Activated T-cell treated with anti-CD3 and anti-CD28 coated beads, Interleukin-2, amount 50 U/mL, for 24 hours (primary cell): ENCODE results near the gene EEFSEC.
A peak's percentile ranks its signal among the peaks of the same experiment; 100 is the strongest.

Experiments used
- DNase-seq: peaks from one replicate; pipeline ENCODE4 v3.0.0-alpha.2; 2020
- H3K27ac Mint-ChIP-seq: 2 replicates; pipeline ENCODE4 v1.8.0; 2020; ENCODE audit warnings: mild to moderate bottlenecking, mixed read lengths
- H3K27me3 Mint-ChIP-seq: 2 replicates; pipeline ENCODE4 v1.8.0; 2020; ENCODE audit warnings: mixed read lengths
- H3K36me3 Mint-ChIP-seq: 2 replicates; pipeline ENCODE4 v1.8.0; 2020; ENCODE audit warnings: low read depth, mixed read lengths
- H3K4me1 Mint-ChIP-seq: 2 replicates; pipeline ENCODE4 v1.8.0; 2020; ENCODE audit warnings: low read depth, mixed read lengths
- H3K4me3 Mint-ChIP-seq: 2 replicates; pipeline ENCODE4 v1.8.0; 2020; ENCODE audit warnings: mild to moderate bottlenecking, moderate library complexity, mixed read lengths
- H3K9me3 Mint-ChIP-seq: 2 replicates; pipeline ENCODE4 v1.8.0; 2020; ENCODE audit warnings: mixed read lengths

EEFSEC gene

DNA sequence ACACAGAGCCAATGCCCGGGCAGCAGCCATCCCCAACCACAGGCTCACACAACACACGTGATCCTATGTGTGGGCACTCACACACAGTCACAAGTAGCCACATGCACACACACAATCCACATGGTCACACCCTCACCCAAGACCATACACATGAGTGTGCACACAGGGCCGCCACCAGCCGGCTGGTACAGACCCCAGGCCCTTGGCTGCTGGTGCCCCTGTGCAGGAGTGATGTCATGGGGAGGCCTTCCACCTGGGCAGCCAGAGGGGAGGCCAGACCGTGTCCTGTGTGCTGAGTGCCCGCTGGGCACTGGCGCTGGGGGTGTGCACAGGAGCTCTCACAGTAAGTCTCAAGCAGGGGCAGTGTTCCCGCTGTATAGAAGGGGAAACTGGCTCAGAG, 276.5 kb downstream of the EEFSEC start:
- Mint-ChIP-seq H3K36me3 (no peaks in the 10 kb centered on the region), H3K9me3 (no peaks in the 10 kb centered on the region), H3K27me3 (peaks cover 57% of the 10 kb centered on the region), H3K4me3 (no peak overlapping the region), H3K27ac (no peak overlapping the region), H3K4me1 (peaks cover 12% of the 10 kb centered on the region)
- no peak for DNase-seq

DNA sequence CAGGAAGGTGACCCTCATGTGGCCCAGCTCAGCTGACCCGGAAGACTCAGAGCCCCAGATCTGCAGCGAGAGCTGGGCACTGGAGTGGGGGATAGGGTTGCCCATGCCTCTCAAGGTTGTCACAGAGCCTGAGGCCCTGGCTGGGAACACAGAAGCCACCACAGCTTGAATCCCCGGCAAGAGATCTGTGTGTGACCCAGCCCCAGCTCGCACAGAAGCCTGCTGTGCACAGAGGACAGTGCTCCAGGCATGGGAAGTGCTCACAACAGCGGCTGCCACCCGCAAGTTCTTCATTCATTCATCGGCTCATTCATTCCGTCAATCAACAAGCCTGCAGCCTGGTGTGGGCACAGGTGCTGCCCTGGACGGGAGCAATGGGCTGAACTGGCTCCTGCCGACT, 277.0 kb downstream of the EEFSEC start:
- no peak for DNase-seq
- H3K36me3 Mint-ChIP-seq, result no peaks in the 10 kb centered on the region
- H3K9me3 Mint-ChIP-seq, result no peaks in the 10 kb centered on the region
- peaks cover 61% of the 10 kb centered on the region for H3K27me3 Mint-ChIP-seq
- no peak overlapping the region for H3K27ac Mint-ChIP-seq
- H3K4me3 Mint-ChIP-seq, result no peak overlapping the region
- peaks cover 12% of the 10 kb centered on the region for H3K4me1 Mint-ChIP-seq

GRCh38 chr3:128430731-128431130, 277.4 kb downstream of the EEFSEC start:
- H3K9me3 Mint-ChIP-seq, result no peaks in the 10 kb centered on the region
- no peak for DNase-seq
- H3K27ac Mint-ChIP-seq, result no peak overlapping the region
- H3K4me3 Mint-ChIP-seq, result no peak overlapping the region
- peaks cover 12% of the 10 kb centered on the region for H3K4me1 Mint-ChIP-seq
- no peaks in the 10 kb centered on the region for H3K36me3 Mint-ChIP-seq
- peaks cover 62% of the 10 kb centered on the region for H3K27me3 Mint-ChIP-seq

GRCh38 chr3:128431803-128432300, 278.6 kb downstream of the EEFSEC start:
- Mint-ChIP-seq H3K27ac (no peak overlapping the region), H3K4me1 (peaks cover 12% of the 10 kb centered on the region), H3K9me3 (no peaks in the 10 kb centered on the region), H3K27me3 (peaks cover 66% of the 10 kb centered on the region), H3K4me3 (no peak overlapping the region), H3K36me3 (no peaks in the 10 kb centered on the region)
- DNase-seq, result no peak

DNA sequence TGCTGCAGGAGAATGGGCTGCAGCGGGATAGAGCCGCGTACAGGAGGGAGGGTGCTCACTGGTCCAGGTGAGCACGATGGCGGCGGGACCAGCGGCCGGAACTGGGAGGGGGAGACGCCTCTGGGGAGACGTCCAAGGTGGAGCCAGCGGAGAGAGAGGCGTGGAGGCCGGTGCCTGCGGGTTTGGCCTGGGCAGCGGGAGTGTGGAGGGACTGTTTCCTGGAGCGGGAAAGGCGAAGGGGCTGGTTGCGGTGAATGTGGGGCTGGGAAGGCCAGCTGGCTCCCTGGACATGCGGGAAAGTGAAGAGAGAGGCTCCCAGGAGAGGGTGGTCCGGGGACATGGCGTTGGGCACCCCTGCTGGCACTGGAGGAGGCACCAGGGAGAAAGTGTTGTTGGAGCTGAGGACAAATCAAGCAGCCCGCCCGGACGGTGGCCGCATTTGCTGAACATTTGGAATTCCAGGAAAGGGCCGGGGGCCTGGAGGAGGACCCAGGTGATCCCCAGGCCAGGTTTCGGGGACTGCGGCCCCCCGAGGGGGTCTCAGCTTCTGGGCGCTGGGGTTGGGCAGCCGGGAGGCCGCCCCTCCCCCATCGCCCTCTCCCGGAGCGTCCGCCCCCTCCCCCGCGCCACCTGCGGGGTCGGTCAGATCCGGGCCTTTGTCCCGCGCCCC, 279.2 kb downstream of the EEFSEC start:
- Mint-ChIP-seq H3K27ac (peak overlapping the region; percentile 24), H3K9me3 (no peaks in the 10 kb centered on the region), H3K36me3 (no peaks in the 10 kb centered on the region), H3K4me3 (no peak overlapping the region), H3K4me1 (peaks cover 12% of the 10 kb centered on the region), H3K27me3 (peaks cover 63% of the 10 kb centered on the region)
- DNase-seq, result no peak

DNA sequence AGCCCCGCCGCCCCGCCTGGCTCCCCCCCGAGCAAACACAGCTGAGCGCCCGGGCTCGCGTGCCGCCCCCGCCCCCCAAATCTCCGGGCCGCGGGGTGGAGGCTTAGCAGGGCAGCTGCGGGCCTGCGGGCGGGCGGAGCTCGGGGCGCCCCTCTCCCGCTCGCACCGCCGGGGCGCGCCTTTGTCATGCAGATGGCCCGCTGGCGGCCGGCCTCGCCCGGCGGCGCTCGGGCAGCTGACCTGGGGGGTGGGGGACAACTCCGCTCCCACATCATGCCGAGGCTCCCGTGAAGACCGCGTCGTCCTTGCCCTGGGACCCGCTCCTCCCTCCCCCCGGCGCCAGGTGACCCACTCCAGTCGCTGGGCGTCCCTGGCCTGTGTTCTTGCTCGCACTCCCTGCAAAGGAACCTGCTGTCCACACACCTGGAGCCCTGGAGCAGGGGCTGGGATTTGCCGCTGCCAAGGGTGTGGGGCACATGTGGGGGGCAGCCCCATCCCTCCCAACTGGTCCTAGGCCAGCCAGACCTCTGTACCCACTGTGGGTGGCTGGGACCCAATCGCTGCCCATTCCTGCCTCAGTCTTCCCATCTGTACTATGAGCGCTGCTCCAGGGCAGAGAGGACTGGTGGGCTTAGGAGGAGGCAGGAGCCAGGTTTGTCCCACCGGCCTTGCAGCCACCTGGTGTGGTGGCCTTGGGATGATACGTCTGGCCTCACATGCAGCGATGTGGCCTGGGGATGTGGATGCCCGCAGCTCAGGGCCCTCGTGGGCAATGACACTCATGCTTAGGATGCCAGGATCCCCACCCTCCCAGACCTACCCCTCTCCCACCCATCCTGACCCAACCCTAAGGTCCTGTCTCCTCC, 279.9 kb downstream of the EEFSEC start:
- H3K36me3 Mint-ChIP-seq, result no peaks in the 10 kb centered on the region
- no peak overlapping the region for H3K4me3 Mint-ChIP-seq
- DNase-seq, result no peak
- no peaks in the 10 kb centered on the region for H3K9me3 Mint-ChIP-seq
- H3K27me3 Mint-ChIP-seq, result peaks cover 58% of the 10 kb centered on the region
- H3K27ac Mint-ChIP-seq, result no peak overlapping the region
- H3K4me1 Mint-ChIP-seq, result peaks cover 12% of the 10 kb centered on the region

DNA sequence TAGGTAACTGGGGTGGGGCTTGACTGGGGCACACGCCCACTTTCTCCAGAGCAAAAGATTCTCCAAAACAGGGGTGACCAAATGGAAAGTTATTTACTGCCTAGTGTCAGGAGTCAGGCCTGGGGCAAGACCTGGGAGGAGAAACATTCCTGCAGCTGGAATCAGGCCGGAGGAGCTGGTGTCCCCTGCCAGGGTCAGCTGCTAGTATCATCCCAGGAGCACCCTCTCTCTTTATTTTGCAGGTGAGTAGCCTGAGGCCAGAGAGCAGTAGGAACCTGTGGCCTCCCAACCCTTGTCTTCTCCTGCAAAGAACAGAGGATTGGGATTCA, 280.5 kb downstream of the EEFSEC start:
- H3K27me3 Mint-ChIP-seq, result peaks cover 57% of the 10 kb centered on the region
- no peaks in the 10 kb centered on the region for H3K36me3 Mint-ChIP-seq
- no peak overlapping the region for H3K4me3 Mint-ChIP-seq
- no peak for DNase-seq
- H3K27ac Mint-ChIP-seq, result no peak overlapping the region
- H3K4me1 Mint-ChIP-seq, result peaks cover 12% of the 10 kb centered on the region
- no peaks in the 10 kb centered on the region for H3K9me3 Mint-ChIP-seq

- no peak overlapping the region for H3K4me3 Mint-ChIP-seq
- no peak for DNase-seq
- H3K4me1 Mint-ChIP-seq, result peaks cover 12% of the 10 kb centered on the region
- H3K27ac Mint-ChIP-seq, result no peak overlapping the region
- H3K9me3 Mint-ChIP-seq, result no peaks in the 10 kb centered on the region
- no peaks in the 10 kb centered on the region for H3K36me3 Mint-ChIP-seq
- peaks cover 59% of the 10 kb centered on the region for H3K27me3 Mint-ChIP-seq
Measured at GRCh38 chr3:128434524-128434923, 281.2 kb downstream of the EEFSEC start.

- H3K27ac Mint-ChIP-seq, result no peak overlapping the region
- peaks cover 12% of the 10 kb centered on the region for H3K4me1 Mint-ChIP-seq
- no peaks in the 10 kb centered on the region for H3K36me3 Mint-ChIP-seq
- peaks cover 59% of the 10 kb centered on the region for H3K27me3 Mint-ChIP-seq
- no peak overlapping the region for H3K4me3 Mint-ChIP-seq
- DNase-seq, result no peak
- H3K9me3 Mint-ChIP-seq, result no peaks in the 10 kb centered on the region
Measured at GRCh38 chr3:128435058-128435457, 281.8 kb downstream of the EEFSEC start.

GRCh38 chr3:128435561-128435960, 282.3 kb downstream of the EEFSEC start:
- Mint-ChIP-seq H3K27me3 (peaks cover 58% of the 10 kb centered on the region), H3K27ac (no peak overlapping the region), H3K36me3 (no peaks in the 10 kb centered on the region), H3K4me1 (peaks cover 12% of the 10 kb centered on the region), H3K4me3 (no peak overlapping the region), H3K9me3 (no peaks in the 10 kb centered on the region)
- DNase-seq, result no peak

DNA sequence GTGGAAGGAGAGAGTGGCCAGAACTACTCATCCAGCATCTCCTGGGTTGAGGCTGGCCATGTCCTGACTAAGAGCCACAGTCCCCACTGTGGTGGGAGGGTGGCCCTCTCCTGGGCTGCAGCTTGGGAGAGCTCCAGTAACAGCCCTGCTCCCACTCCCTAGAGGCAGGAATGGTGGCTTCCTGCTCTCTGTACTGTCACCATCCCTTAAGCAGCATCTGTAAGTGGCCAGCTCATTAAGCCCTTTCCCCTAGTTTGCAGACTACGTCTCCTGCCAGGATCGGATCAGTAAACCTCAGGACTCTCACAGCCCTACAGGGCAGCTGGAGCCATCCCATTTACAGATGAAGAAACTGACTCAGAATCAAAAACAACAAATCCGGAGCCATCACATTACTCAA, 282.9 kb downstream of the EEFSEC start:
- no peak overlapping the region for H3K27ac Mint-ChIP-seq
- no peak overlapping the region for H3K4me3 Mint-ChIP-seq
- DNase-seq, result no peak
- H3K9me3 Mint-ChIP-seq, result no peaks in the 10 kb centered on the region
- H3K36me3 Mint-ChIP-seq, result no peaks in the 10 kb centered on the region
- H3K4me1 Mint-ChIP-seq, result peaks cover 12% of the 10 kb centered on the region
- peaks cover 51% of the 10 kb centered on the region for H3K27me3 Mint-ChIP-seq

DNA sequence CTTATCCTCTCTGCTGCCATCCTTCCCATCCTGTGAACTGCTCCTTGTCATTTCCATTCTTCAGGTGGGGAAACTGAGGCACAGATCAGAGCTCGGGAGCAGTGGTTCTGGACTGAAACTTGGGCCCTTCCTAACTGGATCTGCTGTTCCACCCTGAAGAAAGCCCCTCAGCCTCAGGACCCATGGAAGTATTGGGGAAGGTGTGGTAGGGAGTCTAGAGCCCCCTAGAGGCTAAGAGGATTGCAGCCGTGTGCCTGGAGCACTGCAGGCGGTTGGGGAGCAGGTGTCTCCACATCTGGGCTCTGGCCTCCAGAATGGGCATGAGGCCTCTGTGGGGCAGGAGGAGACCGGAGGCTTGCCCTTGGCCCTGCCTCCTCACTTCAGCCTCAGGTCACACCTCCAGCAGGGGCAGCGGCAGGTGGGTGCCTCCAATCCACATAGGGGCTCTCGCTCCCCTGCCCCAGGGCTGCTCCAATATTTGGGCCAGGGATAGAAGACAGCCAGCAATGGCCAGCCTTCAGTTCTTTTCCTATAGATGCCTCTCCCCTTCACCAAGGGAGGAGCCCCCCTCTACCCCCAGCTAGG, 285.3 kb downstream of the EEFSEC start:
- Mint-ChIP-seq H3K9me3 (no peaks in the 10 kb centered on the region), H3K36me3 (no peaks in the 10 kb centered on the region), H3K4me3 (no peak overlapping the region), H3K4me1 (no peaks in the 10 kb centered on the region), H3K27me3 (peaks cover 40% of the 10 kb centered on the region), H3K27ac (no peak overlapping the region)
- no peak for DNase-seq

DNA sequence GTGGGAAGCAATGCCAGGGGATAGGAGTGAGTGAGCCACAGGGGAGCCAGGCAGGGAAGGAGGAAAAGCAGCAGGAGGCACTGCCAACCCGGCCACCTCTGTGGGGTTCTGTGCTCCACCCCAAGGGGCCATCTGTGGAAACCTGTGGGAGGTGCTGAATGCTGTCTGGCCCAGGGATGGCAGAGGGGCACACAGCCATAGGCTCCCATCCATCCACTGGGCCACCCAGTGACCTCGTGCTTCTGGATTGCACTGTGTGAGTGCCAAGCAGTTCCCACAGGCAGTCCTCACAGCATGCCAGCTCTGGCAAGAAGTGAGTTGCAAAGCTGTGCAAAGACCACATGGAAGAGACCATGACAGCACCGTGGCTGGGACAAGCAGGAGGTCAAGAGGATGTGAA, 285.9 kb downstream of the EEFSEC start:
- Mint-ChIP-seq H3K4me1 (no peaks in the 10 kb centered on the region), H3K36me3 (no peaks in the 10 kb centered on the region), H3K27ac (no peak overlapping the region), H3K27me3 (peaks cover 35% of the 10 kb centered on the region), H3K9me3 (no peaks in the 10 kb centered on the region), H3K4me3 (no peak overlapping the region)
- no peak for DNase-seq

DNA sequence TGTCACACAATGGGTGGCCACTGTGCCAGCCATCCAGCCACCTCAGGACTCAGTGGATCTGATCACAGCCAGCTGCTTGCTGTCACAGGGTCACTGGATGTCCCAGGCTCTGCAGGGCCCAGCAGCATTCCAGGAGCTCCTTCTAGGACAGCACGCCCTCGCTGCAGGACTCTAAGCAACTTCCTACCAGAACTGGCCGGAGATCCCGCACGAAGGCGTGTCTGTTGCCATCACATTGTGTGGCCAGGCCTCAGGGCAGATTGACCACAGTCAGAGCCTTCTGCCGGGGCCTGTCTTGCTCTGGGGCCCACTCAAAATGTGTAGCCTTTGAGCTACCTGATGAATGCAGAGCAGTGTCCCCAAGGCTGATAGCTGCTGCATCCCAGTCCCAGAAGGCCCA, 288.8 kb downstream of the EEFSEC start:
- Mint-ChIP-seq H3K36me3 (no peaks in the 10 kb centered on the region), H3K27me3 (peaks cover 27% of the 10 kb centered on the region), H3K9me3 (peaks cover 4% of the 10 kb centered on the region), H3K4me3 (no peak overlapping the region), H3K4me1 (peaks cover 3% of the 10 kb centered on the region), H3K27ac (no peak overlapping the region)
- no peak for DNase-seq

DNA sequence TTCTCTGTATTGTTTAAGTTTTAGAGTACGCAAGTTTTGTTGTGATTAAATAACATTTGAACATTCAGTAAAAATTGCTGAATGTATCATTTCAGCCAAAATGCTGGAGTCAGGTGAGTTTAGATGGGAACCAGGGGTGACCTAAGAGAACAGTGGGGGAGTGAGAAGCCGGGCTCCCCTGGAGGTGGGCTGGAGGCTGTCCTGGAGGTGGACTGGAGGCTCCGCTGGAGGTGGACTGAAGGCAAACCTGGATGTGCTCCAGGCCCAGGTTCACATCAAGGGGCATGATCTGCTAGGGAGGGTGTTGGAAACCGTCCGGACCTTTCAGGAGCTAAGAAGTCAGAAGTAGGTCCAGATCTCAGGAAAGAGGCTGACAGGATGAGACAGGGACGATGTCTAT, 289.7 kb downstream of the EEFSEC start:
- H3K27me3 Mint-ChIP-seq, result peaks cover 22% of the 10 kb centered on the region
- no peak for DNase-seq
- no peak overlapping the region for H3K27ac Mint-ChIP-seq
- peaks cover 9% of the 10 kb centered on the region for H3K9me3 Mint-ChIP-seq
- H3K4me1 Mint-ChIP-seq, result peaks cover 12% of the 10 kb centered on the region
- peaks cover 3% of the 10 kb centered on the region for H3K36me3 Mint-ChIP-seq
- H3K4me3 Mint-ChIP-seq, result no peak overlapping the region
